A673 (cell line): ENCODE measurements around the gene NCLN. TPM values are rescaled to one million over a fixed set of nuclear protein-coding genes. Genes with fewer than 3 reads are reported as not detected.
A peak's percentile ranks its signal among the peaks of the same experiment; 100 is the strongest.

Experiments
- BruUV-seq: library from RNA; stranded (reverse); fragments of 400-500 nt; replicated peaks from 2 replicates; lab custom pipeline; 2021; lab: Mats Ljungman, UMichigan
- CTCF ChIA-PET: fragments of 300-600 bp; sonication (Branson Sonifier 250); formaldehyde crosslinking; loops from one replicate; lab custom pipeline; 2022; ENCODE audit warnings: antibody characterized with exemption; lab: Charles Lee
- POLR2A ChIA-PET: fragments of 300-600 bp; sonication (Branson Sonifier 250); formaldehyde crosslinking; loops from one replicate; lab custom pipeline; 2022; ENCODE audit warnings: antibody characterized with exemption; ENCODE audit not compliant: low non-redundant PET; lab: Charles Lee
- DNase-seq: peaks from one replicate; pipeline ENCODE4 v3.0.0-alpha.2; 2015; ENCODE audit warnings: low spot score
- H3K27ac ChIP-seq: fragments of 200-600 bp; sonication (generic); 2 replicates; pipeline ENCODE4 v1.5.1; 2016; ENCODE audit warnings: mixed run types, low read depth, mild to moderate bottlenecking, mixed read lengths, antibody characterized with exemption, low read length; ENCODE audit not compliant: poor library complexity, severe bottlenecking
- H3K27me3 ChIP-seq: fragments of 200-600 bp; sonication (generic); replicated peaks from 2 replicates; pipeline ENCODE4 v1.6.1; 2017; ENCODE audit warnings: mixed run types, low read depth, mild to moderate bottlenecking, mixed read lengths, antibody characterized with exemption, low read length; ENCODE audit not compliant: insufficient read depth, poor library complexity
- H3K36me3 ChIP-seq: fragments of 200-600 bp; sonication (generic); 2 replicates; pipeline ENCODE4 v1.6.1; 2016; ENCODE audit warnings: mixed run types, mild to moderate bottlenecking, mixed read lengths, antibody characterized with exemption, low read length; ENCODE audit not compliant: insufficient read depth, poor library complexity, severe bottlenecking
- H3K4me1 ChIP-seq: fragments of 200-600 bp; sonication (generic); 2 replicates; pipeline ENCODE4 v1.6.1; 2017; ENCODE audit warnings: mixed run types, mild to moderate bottlenecking, mixed read lengths, antibody characterized with exemption, low read length; ENCODE audit not compliant: insufficient read depth, poor library complexity, severe bottlenecking
- H3K4me3 ChIP-seq: fragments of 200-600 bp; sonication (generic); 2 replicates; pipeline ENCODE4 v1.5.1; 2016; ENCODE audit warnings: low read depth, mixed run types, mild to moderate bottlenecking, mixed read lengths, low read length; ENCODE audit not compliant: poor library complexity, severe bottlenecking
- H3K9me3 ChIP-seq: fragments of 200-600 bp; sonication (generic); 2 replicates; pipeline ENCODE4 v1.6.1; 2016; ENCODE audit warnings: mixed run types, low read depth, mild to moderate bottlenecking, mixed read lengths, antibody characterized with exemption, low read length; ENCODE audit not compliant: poor library complexity, severe bottlenecking
- CTCF ChIP-seq: fragments of 300-800, 200-600 bp; sonication (generic); conservative IDR thresholded peaks from 2 replicates; pipeline ENCODE4 v1.5.1; 2017; ENCODE audit warnings: low read depth, mild to moderate bottlenecking, antibody characterized with exemption, low read length, moderate library complexity, mixed read lengths
- EZH2 ChIP-seq: fragments of 200-600 bp; sonication (generic); IDR thresholded peaks from 2 replicates; pipeline ENCODE4 v1.6.1; 2017; ENCODE audit warnings: borderline replicate concordance, low read depth, mild to moderate bottlenecking, mixed read lengths, antibody characterized with exemption, low read length; ENCODE audit not compliant: poor library complexity, severe bottlenecking
- intact Hi-C: fragments of 100-400 bp; cut with micrococcal nuclease; formaldehyde crosslinking; loops from one replicate; pipeline ENCODE4 v1.10.0; 2022; ENCODE audit not compliant: unreplicated experiment
- total RNA-seq: library from RNA; stranded (reverse); gene quantifications from 2 replicates; pipeline ENCODE4 v1.2.3, GENCODE V29; 2021

NCLN gene
- total RNA-seq, 1 experiment from 2014 or later, result 122 TPM

- Histone ChIP-seq H3K27ac (no peak overlapping the region), H3K27me3 (no peaks in the 10 kb centered on the region), H3K9me3 (no peaks in the 10 kb centered on the region), H3K36me3 (no peaks in the 10 kb centered on the region), H3K4me1 (no peaks in the 10 kb centered on the region), H3K4me3 (no peak overlapping the region)
- ChIA-PET POLR2A (no interaction called here), CTCF (interaction anchor here (1.6 kb wide), 1 partner anchor 34 kb away, joined by 9 read pairs; no protein-coding TSS in a partner anchor)
- intact Hi-C loops, result loop anchor here (1.0 kb wide), 3 partner anchors 34 to 276 kb away; no protein-coding TSS in a partner anchor
- TF ChIP-seq EZH2 (no peak), CTCF (peak; percentile 94)
- DNase-seq, result peak; percentile 85
- BruUV-seq, result no TSS peak
These were observed 22.4 kb upstream of the NCLN start for GRCh38 chr19:3163230-3163886.

- POLR2A ChIA-PET, result no interaction called here
These were observed 21.8 kb upstream of the NCLN start for GRCh38 chr19:3163943-3164342.

GRCh38 chr19:3167533-3168272 is 18.0 kb upstream of the NCLN start:
- Histone ChIP-seq H3K9me3 (no peaks in the 10 kb centered on the region), H3K27me3 (no peaks in the 10 kb centered on the region), H3K4me3 (no peak overlapping the region), H3K36me3 (no peaks in the 10 kb centered on the region), H3K4me1 (no peaks in the 10 kb centered on the region), H3K27ac (no peak overlapping the region)
- TF ChIP-seq CTCF (no peak), EZH2 (no peak)
- intact Hi-C loops, result no loop called here
- BruUV-seq, result no TSS peak
- DNase-seq, result no peak
- CTCF ChIA-PET, result no interaction called here
- POLR2A ChIA-PET, result no interaction called here

More at GRCh38 chr19:3163943-3164342, 21.8 kb upstream of the NCLN start:
- Histone ChIP-seq H3K27ac (no peak overlapping the region), H3K27me3 (no peaks in the 10 kb centered on the region), H3K4me3 (no peak overlapping the region), H3K9me3 (no peaks in the 10 kb centered on the region), H3K36me3 (no peaks in the 10 kb centered on the region), H3K4me1 (no peaks in the 10 kb centered on the region)
- CTCF ChIA-PET, result interaction anchor here (0.7 to 1.6 kb wide), 3 partner anchors 35 to 194 kb away, joined by 3 to 9 read pairs (median 4); no protein-coding TSS in a partner anchor
- intact Hi-C loops, result loop anchor here (1.0 kb wide), 3 partner anchors 35 to 277 kb away; no protein-coding TSS in a partner anchor
- no peak for DNase-seq
- TF ChIP-seq CTCF (no peak), EZH2 (no peak)
- no TSS peak for BruUV-seq
